ENCODE results near the gene CDH16.
"Not testable (repeated sequence)": the region's sequence is repeated elsewhere in the genome, so short reads cannot be mapped to it uniquely, and the experiment has no call there.

Gene CDH16

DNA sequence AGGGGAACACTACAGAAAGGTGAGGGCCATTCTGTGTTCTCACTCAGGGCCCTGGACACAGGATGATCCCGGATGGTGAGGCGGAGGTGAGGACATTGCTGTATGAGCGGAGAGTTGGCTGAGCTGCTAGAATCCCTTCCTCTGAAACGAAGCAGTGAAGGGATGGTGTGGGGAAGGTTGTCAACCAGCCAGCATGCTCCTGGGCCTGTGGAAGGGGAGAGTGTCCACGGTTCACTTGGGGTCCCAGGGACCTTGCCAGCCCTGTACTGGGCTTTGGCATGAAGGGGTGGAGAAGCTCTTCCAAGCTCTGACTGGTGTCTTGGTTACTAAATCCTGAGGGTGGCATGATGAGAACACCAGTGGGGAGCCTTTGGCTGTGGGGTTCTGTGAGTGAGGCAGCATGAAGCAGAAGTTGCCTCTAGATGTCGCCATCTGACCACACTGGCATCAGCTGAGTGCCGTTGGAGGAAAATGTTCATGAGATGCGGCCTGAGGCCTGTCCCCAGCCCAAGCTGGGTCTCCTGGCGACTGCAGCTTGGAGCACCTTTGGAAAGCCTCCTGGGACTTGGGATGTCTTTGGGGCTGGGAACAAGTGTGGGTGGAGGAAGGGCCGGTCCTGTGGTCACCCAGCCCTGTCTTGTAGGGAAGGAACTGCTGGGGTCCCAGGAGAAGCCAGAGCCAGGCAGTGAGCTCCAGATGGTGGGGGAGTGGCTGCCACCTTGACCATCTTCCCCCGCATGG lies 23.6 kb downstream of the CDH16 start:
- peak; percentile 6 for DNase-seq

DNA sequence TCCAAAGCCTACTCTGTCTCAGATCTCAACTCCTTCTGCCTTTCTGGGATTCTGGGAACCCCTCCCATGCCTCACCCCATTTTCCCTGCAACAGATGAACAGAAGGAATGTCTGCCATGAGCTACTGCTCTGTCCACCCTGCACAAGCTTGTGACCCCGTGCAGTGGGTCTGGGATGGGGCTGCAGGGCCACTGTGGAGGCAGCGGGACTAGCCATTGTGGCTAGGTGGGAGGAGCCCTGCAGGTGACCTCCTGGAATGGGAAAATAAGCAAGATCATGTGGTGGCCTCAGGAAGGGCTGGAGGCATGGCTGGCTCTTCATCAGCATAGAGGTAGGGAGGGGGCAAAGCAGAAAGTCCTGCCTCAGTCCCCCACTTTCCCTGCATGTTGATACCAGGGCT lies 24.6 kb downstream of the CDH16 start:
- DNase-seq = no peak

DNA sequence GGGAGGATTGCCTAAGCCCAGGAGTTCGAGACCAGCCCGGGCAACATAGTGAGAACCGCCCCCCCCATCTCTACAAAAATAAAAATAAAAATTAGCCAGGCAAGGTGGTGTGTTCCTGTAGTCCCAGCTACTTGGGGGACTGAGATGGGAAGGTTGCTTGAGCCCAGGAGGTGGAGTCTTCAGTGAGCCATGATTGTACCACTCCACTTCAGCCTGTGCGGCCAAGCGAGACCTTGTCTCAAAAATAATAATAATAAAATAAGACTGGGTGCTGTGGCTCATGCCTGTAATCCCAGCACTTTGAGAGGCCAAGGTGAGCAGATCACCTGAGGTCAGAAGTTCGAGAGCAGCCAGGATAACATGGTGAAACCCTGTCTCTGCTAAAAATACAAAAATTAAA lies 26.9 kb downstream of the CDH16 start:
- DNase-seq = no peak

DNA sequence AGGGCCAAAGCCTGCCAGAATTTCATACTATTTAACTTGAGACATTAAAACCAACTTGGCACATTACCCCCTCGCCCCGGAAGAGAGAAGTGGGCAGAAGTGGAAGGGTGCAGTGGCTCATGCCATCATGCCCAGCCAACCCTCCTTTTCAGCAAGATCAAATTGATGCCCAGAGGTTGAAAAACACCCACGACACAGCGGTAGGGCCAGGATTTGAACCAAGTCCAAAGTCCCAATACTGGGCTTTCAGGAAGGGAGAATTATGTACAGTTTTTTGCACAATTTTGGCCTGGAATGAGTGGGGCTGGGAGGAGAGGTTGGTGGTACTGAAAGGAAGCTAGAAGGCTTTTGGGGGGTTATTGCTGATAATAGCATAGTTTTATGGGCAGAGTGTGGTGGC lies 27.3 kb downstream of the CDH16 start:
- DNase-seq = no peak

DNA sequence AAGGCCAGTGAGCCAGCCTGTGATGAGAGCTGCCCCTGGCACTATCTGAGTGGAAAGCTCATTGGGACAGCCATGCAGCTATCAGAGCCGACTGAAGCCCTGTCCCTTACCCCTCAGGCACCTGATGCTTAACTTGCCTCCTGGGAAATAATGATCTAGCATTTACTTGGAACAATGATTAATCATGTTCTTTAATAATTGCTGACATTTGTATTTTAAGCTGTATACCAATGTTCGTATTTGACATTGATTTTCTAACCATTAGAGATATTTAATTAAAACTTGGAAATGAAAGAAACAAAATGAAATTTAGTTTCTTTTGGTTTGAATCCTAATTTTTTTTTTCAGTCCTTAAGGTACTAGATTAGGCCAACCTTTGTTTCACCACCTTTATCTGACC lies 27.9 kb downstream of the CDH16 start:
- no peak for DNase-seq

DNA sequence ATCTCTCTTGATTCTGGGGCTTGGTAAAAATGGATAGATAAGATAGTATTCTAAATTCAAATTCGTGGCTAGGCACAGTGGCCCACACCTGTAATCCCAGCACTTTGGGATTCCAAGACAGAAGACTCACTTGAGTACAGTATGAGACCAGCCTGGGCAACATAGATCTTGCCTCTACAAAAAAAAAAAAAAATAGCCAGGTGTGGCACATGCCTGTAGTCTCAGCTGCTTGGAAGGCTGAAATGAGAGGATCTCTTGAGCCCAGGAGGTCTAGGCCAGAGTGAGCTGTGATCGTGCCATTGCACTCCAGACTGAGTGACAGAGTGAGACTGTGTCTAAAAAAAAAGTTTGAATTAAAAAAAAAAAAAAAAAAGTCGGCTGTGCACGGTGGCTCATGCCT lies 29.1 kb downstream of the CDH16 start:
- DNase-seq = no peak

DNA sequence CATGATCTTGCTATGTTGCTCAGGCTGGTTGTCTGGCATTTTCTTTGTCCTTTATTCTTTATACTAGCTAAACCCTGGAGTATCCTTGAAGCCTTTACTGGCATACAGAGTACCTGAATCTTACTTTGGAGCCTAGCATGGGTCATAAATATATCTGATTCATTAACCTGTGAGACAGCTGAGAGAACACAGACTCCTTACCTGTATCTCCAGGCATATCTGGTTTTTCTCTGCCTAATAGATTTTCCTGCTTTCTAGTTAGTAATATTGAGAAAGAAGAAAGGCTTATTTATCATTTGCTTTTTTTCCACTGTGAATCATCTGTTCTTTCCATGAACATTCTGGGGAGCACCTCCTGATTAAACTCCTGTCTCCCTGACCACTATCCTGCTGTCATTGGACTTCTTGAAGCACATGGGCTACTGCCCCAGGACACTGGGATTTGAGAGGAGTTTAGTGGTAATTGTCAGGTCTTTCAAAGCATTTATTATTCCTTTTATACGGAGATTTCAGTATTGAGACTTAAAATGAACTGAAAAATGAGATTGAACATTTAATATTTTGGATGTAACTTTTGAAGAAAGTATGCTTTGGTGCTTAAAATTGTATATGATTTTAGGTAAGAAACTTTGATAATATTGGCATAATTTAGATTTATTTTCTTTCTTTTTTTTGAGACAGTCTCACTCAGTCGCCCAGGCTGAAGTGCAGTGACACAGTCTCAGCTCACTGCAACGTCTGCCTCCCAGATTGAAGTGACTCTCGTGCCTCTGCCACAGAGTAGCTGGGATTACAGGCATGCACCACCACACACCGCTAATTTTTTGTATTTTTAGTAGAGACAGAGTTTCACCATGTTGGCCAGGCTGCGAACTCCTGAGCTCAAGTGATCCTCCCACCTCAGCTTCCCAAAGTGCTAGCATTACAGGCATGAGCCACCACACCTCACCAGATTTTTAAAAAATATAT lies 29.8 kb downstream of the CDH16 start:
- no peak for DNase-seq

DNA sequence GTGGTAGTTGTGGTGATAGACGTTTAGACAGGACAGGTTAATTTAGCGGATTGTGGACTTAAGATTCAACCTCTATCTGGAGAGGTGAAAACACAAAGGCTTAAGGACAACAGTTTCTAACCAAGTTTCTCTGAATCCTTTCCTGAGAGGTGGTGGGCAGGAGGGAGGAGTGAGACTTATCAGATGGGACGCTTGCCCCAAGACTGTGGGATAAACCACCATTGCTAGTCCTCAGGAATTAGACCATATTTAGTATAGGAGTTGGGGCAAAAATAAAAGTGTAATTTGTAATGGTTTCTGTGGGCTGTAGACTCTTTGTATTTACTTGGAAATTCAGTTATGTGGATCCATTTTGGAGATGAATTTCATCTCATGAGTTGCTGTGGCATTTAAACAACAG lies 31.8 kb downstream of the CDH16 start:
- DNase-seq = no peak

DNA sequence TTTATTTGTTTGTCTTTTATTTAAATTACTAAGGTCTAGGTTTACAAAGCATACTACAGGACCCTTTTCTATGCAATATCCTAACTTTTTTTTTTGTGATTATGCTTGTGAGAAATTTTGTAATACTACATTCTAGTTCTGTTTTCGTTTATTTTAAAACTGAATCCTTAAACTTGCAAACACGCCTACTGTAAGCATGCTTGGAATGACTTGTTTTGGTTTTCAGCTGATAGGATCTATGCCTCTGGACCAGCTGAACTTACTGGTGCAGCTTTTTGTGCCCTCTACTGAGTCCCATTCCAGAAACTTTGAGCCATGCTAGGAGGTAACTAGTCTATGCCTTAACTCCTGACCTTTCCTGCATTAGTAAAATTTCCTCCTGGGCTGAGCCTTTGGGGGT lies 32.4 kb downstream of the CDH16 start:
- no peak for DNase-seq

DNA sequence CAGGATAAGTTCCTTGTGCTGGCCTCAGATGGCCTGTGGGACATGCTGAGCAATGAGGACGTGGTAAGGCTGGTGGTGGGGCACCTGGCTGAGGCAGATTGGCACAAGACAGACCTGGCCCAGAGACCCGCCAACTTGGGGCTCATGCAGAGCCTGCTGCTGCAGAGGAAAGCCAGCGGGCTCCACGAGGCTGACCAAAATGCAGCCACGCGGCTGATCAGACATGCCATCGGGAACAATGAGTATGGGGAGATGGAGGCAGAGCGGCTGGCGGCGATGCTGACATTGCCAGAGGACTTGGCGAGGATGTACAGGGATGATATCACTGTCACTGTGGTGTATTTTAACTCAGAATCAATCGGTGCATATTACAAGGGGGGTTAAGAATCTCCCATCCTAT lies 33.2 kb downstream of the CDH16 start:
- DNase-seq = no peak

DNA sequence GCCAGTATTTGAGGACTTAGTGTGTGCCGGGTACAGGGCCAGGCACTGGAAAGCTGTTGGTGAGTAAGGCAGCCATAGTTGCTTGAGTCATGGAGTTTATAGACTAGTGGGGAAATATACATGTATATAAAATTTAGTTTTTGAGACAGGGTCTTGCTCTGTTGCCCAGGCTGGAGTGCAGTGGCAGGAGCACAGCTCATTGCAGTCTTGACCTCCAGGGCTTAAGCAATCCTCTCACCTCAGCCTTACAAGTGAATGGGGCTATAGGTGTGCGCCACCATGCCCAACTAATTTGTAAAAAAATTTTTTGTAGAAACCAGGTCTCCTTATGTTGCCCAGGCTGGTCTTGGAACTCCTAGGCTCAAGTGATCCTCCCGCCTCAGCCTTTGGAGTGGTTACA lies 36.0 kb downstream of the CDH16 start:
- DNase-seq = no peak

DNA sequence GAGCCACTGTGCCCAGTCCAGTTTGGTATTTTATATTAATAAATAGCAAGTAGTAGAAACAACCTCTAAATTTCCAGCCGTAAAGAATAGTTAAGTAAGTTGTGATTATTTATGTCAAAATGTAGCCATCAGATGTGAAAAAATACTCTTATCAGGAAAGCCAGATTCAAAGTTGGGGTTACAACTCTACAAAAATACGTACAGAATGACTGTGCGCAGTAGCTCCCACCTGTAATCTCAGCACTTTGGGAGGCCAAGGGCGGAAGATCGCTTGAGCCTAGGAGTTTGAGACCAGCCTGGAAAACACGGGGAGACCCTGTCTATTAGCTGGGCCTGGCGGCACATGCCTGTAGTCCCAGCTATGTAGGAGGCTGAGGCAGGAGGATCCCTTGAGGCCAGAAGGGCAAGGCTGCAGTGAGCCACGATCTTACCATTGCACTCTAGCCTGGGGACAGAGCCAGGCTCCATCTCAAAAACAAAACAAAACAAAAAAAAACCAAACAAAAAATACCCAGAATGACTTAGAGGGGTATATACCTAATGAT lies 36.6 kb downstream of the CDH16 start:
- DNase-seq = no peak

DNA sequence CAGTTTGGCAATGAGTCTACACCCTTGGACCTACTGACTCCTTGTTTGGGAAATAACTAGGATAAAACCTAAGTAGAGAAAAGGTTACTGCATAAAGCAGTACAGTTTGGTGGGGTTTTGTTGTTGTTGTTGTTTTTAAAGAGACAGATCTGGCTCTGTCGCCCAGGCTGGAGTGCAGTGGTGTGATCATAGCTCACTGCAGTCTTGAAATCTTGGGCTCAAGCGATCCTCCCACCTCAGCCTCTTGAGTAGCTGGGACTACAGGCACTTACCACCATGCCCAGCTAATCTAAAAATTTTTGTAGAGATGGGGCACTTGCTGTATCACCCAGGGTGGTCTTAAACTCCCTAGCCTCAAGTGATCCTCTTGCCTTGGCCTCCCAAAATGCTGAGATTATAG lies 37.1 kb downstream of the CDH16 start:
- DNase-seq = no peak

DNA sequence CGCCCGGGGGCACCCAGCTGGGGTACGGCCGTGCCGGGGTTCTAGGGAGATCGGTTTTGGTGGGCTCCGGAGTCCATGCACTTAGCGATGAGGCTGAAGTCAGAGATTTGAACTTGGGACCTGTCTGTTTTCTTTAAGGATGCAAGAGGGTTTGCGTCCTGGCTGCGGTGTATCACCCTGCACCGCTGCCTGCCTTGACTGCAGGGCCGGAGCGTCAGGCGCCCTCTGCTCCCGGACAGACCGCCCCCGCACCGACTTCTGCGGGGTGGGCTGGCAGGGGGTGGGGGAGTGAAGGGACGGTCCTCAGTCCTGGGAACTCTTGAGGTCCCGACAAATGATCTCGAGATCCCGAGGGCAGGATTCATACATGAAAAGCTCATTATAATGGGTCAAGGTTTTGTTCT lies 37.7 kb downstream of the CDH16 start:
- DNase-seq = no peak

DNA sequence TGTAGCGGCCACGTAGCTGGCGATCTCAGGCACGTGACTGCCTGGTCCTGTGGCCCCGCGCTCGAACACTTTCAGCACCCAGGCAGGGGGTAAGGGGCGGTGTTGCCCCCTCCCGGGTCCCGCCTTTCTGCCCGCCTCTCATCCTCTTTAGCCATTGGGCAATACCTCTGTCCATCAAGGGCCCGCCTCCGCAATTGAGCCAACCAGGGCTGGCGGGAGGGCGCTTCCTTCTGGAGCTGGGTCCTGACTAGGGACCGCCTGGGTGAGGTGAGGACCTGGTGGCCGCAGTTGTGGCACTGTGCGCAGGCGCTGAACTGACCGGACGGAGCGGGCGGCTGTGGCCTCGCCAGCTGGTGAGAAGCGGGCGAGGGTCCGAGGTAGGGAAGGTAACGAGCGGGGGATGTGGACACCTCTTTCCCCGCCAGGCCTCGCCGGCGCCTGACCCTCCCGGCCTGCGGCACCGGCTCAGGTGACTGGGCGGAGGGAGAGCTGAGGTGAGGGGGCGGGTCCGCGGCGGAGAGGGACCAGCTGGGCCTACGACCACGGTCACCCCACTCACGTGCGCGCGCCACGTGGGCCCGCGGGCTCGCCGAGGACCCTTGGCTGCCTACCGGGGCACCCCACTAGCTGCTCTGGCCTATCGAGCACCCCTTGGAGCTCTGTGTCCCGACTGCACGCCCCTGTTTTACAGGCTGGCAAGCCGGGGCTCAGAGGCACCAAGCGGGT lies 38.2 kb downstream of the CDH16 start, which contains the start of gene PDP2:
Gene PDP2 (plus strand): TSS at position 228 of the 726 bp plus-strand sequence. CDS start 3,770 bp downstream, outside the sequence.
- DNase-seq = peak; percentile 72

DNA sequence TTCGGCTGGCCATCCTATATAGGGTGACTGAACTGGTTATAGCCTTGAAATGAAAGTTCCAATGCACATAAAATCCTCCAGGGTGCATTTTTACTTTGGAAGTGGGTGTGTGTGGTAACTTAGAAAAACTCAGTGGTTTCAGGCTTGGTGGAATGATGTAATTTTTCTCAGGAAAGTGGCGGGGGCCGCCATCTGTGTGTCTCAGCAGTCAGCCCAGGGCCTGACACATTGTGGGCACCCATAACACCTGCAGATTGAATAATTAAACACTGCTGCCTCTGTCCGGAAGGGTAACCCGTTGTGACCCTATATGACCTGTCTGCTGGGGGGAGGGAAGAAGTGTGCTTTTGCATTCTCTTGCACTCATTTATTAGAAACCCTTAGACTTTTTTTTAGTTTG lies 40.6 kb downstream of the CDH16 start:
- no peak for DNase-seq

DNA sequence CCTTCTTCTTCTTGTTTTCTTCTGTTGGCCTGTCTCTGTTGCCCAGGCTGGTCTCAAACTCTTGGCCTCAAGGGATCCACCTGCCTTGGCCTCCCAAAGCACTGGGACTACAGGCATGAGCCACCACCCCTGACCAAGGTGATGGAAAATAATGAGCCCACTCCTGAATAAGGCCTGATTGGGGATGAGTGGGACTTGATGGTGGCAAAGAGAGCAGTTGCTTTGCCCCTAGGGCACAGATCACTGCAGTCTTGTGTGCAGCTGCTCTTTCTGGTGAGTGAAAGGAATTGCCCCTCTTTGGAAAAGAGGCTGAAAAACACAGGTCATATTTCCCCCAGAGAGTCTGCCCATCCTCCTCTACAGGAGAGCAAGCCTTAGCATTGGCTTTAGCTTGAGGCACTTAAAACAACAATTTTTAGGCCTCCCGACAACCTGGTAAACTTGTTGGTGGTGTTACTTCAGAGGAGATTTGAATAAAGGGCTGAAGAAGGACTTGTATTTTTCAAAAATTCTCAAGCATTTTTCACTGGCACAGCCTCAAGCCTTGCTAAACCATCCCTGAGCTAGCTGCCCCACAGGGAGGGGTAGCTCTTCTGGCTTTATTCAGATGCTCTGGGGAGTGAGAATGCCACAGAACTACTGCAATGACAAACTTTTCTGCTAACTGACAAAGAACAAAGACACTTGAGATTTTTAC lies 44.5 kb downstream of the CDH16 start:
- DNase-seq = no peak

DNA sequence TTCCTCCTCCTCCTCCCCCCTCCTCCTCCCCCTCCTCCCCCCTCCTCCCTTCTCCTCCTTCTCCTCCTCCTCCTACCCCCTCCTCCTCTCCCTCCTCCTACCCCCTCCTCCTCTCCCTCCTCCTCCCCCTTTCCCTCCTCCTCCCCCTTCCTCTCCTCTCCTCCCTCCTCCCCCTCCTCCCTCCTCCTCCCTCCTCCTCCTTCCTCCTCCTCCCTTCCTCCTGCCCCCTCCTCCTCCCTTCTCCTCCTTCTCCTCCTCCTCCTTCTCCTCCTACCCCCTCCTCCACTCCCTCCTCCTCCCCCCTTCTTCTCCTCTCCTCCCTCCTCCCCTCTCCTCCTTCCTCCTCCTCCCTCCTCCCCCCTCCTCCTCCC lies 45.0 kb downstream of the CDH16 start:
- DNase-seq = no peak

DNA sequence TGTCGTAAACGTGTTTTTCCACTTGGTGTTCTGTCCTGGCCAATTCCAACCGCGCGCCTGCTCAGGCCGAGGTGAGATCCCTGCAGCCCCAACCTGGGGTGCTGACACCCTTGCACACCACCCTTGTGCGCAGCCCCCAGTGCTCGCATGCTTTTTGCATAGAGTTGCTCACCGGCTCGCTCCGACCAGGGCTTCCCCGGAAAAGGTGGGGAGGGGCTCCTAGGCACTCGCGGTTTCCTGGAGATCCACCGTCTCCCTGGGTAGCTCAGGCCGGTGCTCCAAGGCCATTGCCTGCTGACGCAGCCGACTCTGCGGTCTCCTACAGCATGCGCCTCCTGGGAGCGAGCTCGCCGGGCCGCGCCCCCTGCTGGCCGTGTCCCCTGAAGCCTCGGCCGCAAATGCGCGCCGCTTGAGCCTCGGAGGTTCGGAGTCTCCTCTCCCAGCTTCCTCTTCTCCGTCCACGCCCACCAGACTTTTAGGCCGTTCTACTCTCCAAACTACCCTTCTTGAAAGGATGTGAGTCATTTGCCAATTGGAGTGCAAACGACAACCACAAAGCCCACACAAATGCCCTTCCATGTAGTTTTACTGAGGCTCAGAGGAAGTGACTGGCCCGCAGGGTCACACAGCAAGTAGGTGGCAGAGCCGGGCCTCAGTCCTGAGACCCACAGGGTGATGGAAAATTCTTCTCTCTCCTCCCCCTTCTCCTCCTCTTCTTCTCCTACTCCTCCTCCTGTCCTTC lies 45.6 kb downstream of the CDH16 start:
- peak; percentile 38 for DNase-seq

DNA sequence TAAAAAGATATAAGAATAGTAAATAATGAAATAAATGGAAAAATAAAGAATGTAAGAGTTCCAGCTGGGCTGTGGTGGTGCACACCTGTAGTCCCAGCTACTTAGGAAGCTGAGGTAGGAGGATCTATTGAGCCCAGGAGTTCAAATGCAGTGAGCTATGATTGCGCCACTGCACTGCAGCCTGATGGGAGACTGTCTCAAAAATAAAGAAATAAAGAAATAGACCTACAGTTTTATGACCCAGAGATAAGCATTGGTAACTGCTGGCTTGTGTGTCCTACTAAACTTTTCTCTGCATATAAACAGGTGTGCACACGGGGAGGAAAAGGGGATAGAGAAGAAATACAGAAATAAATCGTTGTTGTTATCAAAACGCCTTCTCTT lies 46.1 kb downstream of the CDH16 start:
- no peak for DNase-seq

DNA sequence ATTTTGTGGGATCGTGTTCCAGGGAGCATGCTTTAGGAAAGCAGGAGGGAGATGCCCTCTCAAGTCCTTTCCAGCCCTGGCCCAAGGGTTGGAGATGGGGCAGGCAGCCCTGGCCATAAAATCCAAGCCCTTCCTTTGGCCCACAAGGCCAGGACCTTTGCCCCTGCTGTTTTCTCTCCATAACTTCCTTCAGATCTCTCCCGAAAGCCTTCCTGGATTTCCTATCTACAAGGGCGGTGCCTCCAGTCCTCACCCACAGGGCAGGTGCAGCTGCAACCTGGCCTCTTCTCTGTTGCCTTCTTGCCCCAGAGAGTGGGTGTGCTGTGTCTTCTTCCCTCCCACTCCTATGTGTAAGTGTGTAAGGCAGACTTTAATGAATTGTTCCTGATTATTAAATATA lies 46.8 kb downstream of the CDH16 start:
- no peak for DNase-seq

DNA sequence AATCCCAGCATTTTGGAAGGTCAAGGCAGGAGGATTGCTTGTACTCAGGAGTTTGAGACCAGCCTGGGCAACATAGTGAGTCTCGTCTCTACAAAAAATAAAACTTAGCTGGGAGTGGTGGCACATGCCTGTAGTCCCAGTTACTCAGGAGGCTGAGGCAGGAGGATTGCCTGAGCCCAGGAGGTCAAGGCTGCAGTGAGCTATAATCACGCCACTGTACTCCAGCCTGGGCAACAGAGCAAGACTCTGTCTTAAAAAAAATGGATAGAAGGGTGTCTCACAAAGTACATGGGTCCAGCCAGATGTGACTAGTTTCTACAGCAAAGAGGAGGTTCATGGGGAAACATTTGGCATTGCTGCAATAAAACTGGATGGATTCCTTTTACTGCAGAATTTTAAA lies 47.3 kb downstream of the CDH16 start:
- not testable (repeated sequence) for DNase-seq

All from NCI-H748 treated with DMSO at 0.1 percent for 48 hours (cell line).